Measurements from ENCODE around the gene FEM1B. TPM values are rescaled to one million over a fixed set of nuclear protein-coding genes. Genes with fewer than 3 reads are reported as not detected.

Gene FEM1B
- total RNA-seq, 1 experiment from 2014 or later, result 22.1 TPM

GRCh38 chr15:68339481-68339880 lies 61.9 kb downstream of the FEM1B start:
- TF ChIP-seq EZH2 (IDR thresholded peaks at IDR 0.05; ENCODE audit: low read length, unreplicated experiment) (no peak), EZH2phosphoT487 (IDR thresholded peaks at IDR 0.05; ENCODE audit: borderline replicate concordance, low read length) (no peak), CTCF (conservative IDR thresholded peaks at IDR 0.05; ENCODE audit: low read depth, low read length) (no peak)
- no peak overlapping the region for H2AFZ ChIP-seq (ENCODE audit: low read length)
- ChIA-PET POLR2A (ENCODE audit: unreplicated experiment) (no interaction called here), CTCF (interaction anchor here (0.6 kb wide), 1 partner anchor 13 kb away, joined by 7 read pairs; no protein-coding TSS in a partner anchor)
- ATAC-seq (no peak), DNase-seq (no peak)
- no peaks in the 10 kb centered on the region for H3K9me2 ChIP-seq (replicated peaks; ENCODE audit: low read length)
- BruUV-seq (replicated peaks), result no TSS peak
- no peaks in the 10 kb centered on the region for H3K36me3 ChIP-seq (ENCODE audit: low read depth, low read length)
- intact Hi-C loops (cut with micrococcal nuclease), result no loop called here
- H3K27ac ChIP-seq (ENCODE audit: low read length), result no peak overlapping the region
- H4K20me1 ChIP-seq (ENCODE audit: low read length), result no peaks in the 10 kb centered on the region
- H3K27me3 ChIP-seq (ENCODE audit: low read length), result no peaks in the 10 kb centered on the region
- no peaks in the 10 kb centered on the region for H3K79me2 ChIP-seq (ENCODE audit: low read length)
- H3K9me3 ChIP-seq (ENCODE audit: low read length), result no peaks in the 10 kb centered on the region
- no peak overlapping the region for H3K9ac ChIP-seq (ENCODE audit: low read length)
- H3F3A ChIP-seq (ENCODE audit: low read length, unreplicated experiment), result no peaks in the 10 kb centered on the region
- no peaks in the 10 kb centered on the region for H3K4me1 ChIP-seq (ENCODE audit: insufficient read depth, low read length)
- no peak overlapping the region for H3K4me3 ChIP-seq (ENCODE audit: low read length)
- H3K4me2 ChIP-seq (ENCODE audit: low read length), result no peak overlapping the region

GRCh38 chr15:68340726-68341671 lies 63.5 kb downstream of the FEM1B start:
- Histone ChIP-seq H3K27ac (ENCODE audit: low read length) (no peak overlapping the region), H3K79me2 (ENCODE audit: low read length) (no peaks in the 10 kb centered on the region), H2AFZ (ENCODE audit: low read length) (no peak overlapping the region), H3K36me3 (ENCODE audit: low read depth, low read length) (no peaks in the 10 kb centered on the region), H3K9ac (ENCODE audit: low read length) (no peak overlapping the region), H4K20me1 (ENCODE audit: low read length) (no peaks in the 10 kb centered on the region), H3K4me2 (ENCODE audit: low read length) (no peak overlapping the region), H3K9me2 (replicated peaks; ENCODE audit: low read length) (no peaks in the 10 kb centered on the region), H3K4me3 (ENCODE audit: low read length) (no peak overlapping the region), H3K9me3 (ENCODE audit: low read length) (no peaks in the 10 kb centered on the region), H3F3A (ENCODE audit: low read length, unreplicated experiment) (no peaks in the 10 kb centered on the region), H3K27me3 (ENCODE audit: low read length) (no peaks in the 10 kb centered on the region), H3K4me1 (ENCODE audit: insufficient read depth, low read length) (no peaks in the 10 kb centered on the region)
- no TSS peak for BruUV-seq (replicated peaks)
- no peak for TF ChIP-seq CTCF (conservative IDR thresholded peaks at IDR 0.05; ENCODE audit: low read depth, low read length)
- TF ChIP-seq EZH2phosphoT487 (IDR thresholded peaks at IDR 0.05; ENCODE audit: borderline replicate concordance, low read length), result no peak
- no peak for TF ChIP-seq EZH2 (IDR thresholded peaks at IDR 0.05; ENCODE audit: low read length, unreplicated experiment)
- POLR2A ChIA-PET (ENCODE audit: unreplicated experiment), result no interaction called here
- intact Hi-C loops (cut with micrococcal nuclease), result no loop called here
- ATAC-seq, result no peak
- no peak for DNase-seq
- CTCF ChIA-PET, result no interaction called here

Data from PC-3 (cell line).